K562 (cell line): ENCODE results near the gene ATAD3B. TPM values are rescaled to one million over a fixed set of nuclear protein-coding genes. Genes with fewer than 3 reads are reported as not detected.

ENCODE experiments used
- ATAC-seq: fragments of 200-7000 bp; cut with Tn5 transposase; 3 replicates; pipeline ENCODE4 v1.9.1; 2020; ENCODE audit warnings: moderate library complexity
- BruUV-seq: library from RNA; stranded (reverse); fragments of 400-500 nt; replicated peaks from 2 replicates; lab custom pipeline; 2021; lab: Mats Ljungman, UMichigan
- CTCF ChIA-PET: fragments of 300-600 bp; formaldehyde crosslinking; extraction: SDS; loops from one replicate; lab custom pipeline; 2021; ENCODE audit warnings: low intra/inter-chr PET ratio; lab: Yijun Ruan, JAX
- POLR2A ChIA-PET: fragments of 300-600, 350-650 bp; sonication (Branson Sonifier 250); formaldehyde crosslinking; extraction: SDS; loops from one replicate; lab custom pipeline; 2021; ENCODE audit warnings: antibody characterized with exemption, inconsistent platforms; lab: Yijun Ruan, JAX
- DNase-seq, 4 experiments: peaks; one replicate each; pipeline versions ENCODE4 v3.0.0 to v3.0.0-alpha.2; 2011 to 2018; ENCODE audit warnings: low spot score in 3 of 4, mixed read lengths in 3 of 4; ENCODE audit errors: extremely low read depth in 1 of 4
- FAIRE-seq: peaks from 2 replicates; lab custom pipeline; 2011; peaks lifted over from hg19 to GRCh38; lab: Jason Lieb, UNC
- H2AFZ ChIP-seq: 2 replicates; pipeline ENCODE4 v1.6.0; 2011; ENCODE audit warnings: low read depth, low read length, control low read depth, inconsistent platforms
- H3K27ac ChIP-seq: fragments of 200-600 bp; 3 replicates; pipeline ENCODE4 v1.8.0; 2011; ENCODE audit warnings: low read depth, mild to moderate bottlenecking, control low read depth, inconsistent platforms, low read length, moderate library complexity, mixed read lengths; ENCODE audit errors: extremely low read depth
- H3K27me3 ChIP-seq, 2 experiments: fragments of 300-600 bp in 1 of 2; 2 replicates in 1 of 2; 3 replicates in 1 of 2; pipeline versions ENCODE4 v1.6.0 to v1.8.0; 2011; ENCODE audit warnings: inconsistent platforms in 2 of 2, low read length in 2 of 2, mild to moderate bottlenecking in 1 of 2, mixed read lengths in 1 of 2, moderate library complexity in 1 of 2; ENCODE audit not compliant: control insufficient read depth in 2 of 2, insufficient read depth in 2 of 2
- H3K36me3 ChIP-seq: fragments of 300-600 bp; 3 replicates; pipeline ENCODE4 v1.8.0; 2011; ENCODE audit warnings: mild to moderate bottlenecking, low read length, inconsistent platforms; ENCODE audit not compliant: control insufficient read depth, insufficient read depth
- H3K4me1 ChIP-seq, 2 experiments: fragments of 200-600 bp in 1 of 2; replicated peaks in 1 of 2; 2 replicates in 1 of 2; 3 replicates in 1 of 2; pipeline versions ENCODE4 v1.5.1 to v1.8.0; 2011; ENCODE audit warnings: inconsistent platforms in 2 of 2, low read length in 2 of 2, mild to moderate bottlenecking in 1 of 2, mixed read lengths in 1 of 2, moderate library complexity in 1 of 2; ENCODE audit not compliant: control insufficient read depth in 2 of 2, insufficient read depth in 2 of 2
- H3K4me2 ChIP-seq: 2 replicates; pipeline ENCODE4 v1.6.1; 2011; ENCODE audit warnings: low read length, control low read depth, inconsistent platforms, mixed read lengths; ENCODE audit not compliant: insufficient read depth
- H3K4me3 ChIP-seq: fragments of 200-600 bp; sonication (generic), shearing (Covaris generic); 2 replicates; pipeline ENCODE4 v1.5.1; 2016; ENCODE audit warnings: control low read depth, inconsistent platforms
- H3K79me2 ChIP-seq: fragments of 200-600 bp; 3 replicates; pipeline ENCODE4 v1.8.0; 2011; ENCODE audit warnings: low read length, inconsistent platforms; ENCODE audit not compliant: control insufficient read depth, insufficient read depth
- H3K9ac ChIP-seq, 2 experiments: 2 replicates each; pipeline versions ENCODE4 v1.6.0 to v1.6.1; 2011; ENCODE audit warnings: low read depth in 2 of 2, low read length in 2 of 2, control low read depth in 1 of 2, inconsistent platforms in 1 of 2, mild to moderate bottlenecking in 1 of 2, mixed read lengths in 1 of 2; ENCODE audit not compliant: insufficient read depth in 1 of 2
- H3K9me1 ChIP-seq: one replicate; pipeline ENCODE4 v1.6.0; 2011; ENCODE audit warnings: inconsistent platforms, mild to moderate bottlenecking, low read length, moderate library complexity; ENCODE audit not compliant: control insufficient read depth, insufficient read depth
- H3K9me3 ChIP-seq: replicated peaks from 2 replicates; pipeline ENCODE4 v1.5.1; 2011; ENCODE audit warnings: low read depth, low read length, inconsistent platforms; ENCODE audit not compliant: control insufficient read depth, insufficient read depth
- H4K20me1 ChIP-seq: replicated peaks from 2 replicates; pipeline ENCODE4 v1.6.1; 2011; ENCODE audit warnings: low read length, inconsistent platforms, mixed read lengths; ENCODE audit not compliant: control insufficient read depth, insufficient read depth
- HNRNPL ChIP-seq: fragments of 200-400 bp; formaldehyde crosslinking; IDR thresholded peaks from 2 replicates; pipeline ENCODE4 v1.6.1; 2017; ENCODE audit warnings: low read depth, mild to moderate bottlenecking, low read length
- KHSRP ChIP-seq: fragments of 450-650 bp; IDR thresholded peaks from 2 replicates; pipeline ENCODE4 v1.6.1; 2017
- RBFOX2 ChIP-seq: fragments of 200-400 bp; formaldehyde crosslinking; IDR thresholded peaks from 2 replicates; pipeline ENCODE4 v1.6.1; 2017; ENCODE audit warnings: low read depth, mild to moderate bottlenecking, low read length, moderate library complexity
- SIX5 ChIP-seq, 2 experiments: IDR thresholded peaks; 2 replicates each; pipeline ENCODE4 v1.6.1; 2011; ENCODE audit warnings: low read length in 2 of 2, borderline replicate concordance in 1 of 2, low read depth in 1 of 2, mild to moderate bottlenecking in 1 of 2, moderate library complexity in 1 of 2; ENCODE audit not compliant: insufficient read depth in 1 of 2
- TCF3 ChIP-seq: sonication (generic); formaldehyde crosslinking; IDR thresholded peaks from 2 replicates; pipeline ENCODE4 v1.4.0; 2020; ENCODE audit warnings: mild to moderate bottlenecking, missing genetic modification reagents
- XRCC3 ChIP-seq: fragments of 450-650 bp; IDR thresholded peaks from 2 replicates; pipeline ENCODE4 v1.6.1; 2017; ENCODE audit warnings: mild to moderate bottlenecking, moderate library complexity
- WGBS: fragments of 100-300 bp; shearing (Covaris generic); methylation state at CpG from one replicate; pipeline ENCODE4 v1.1.6; 2016; ENCODE audit warnings: low coverage, mixed read lengths; ENCODE audit not compliant: insufficient coverage; ENCODE audit errors: missing lambda C conversion rate; 5-methylcytosine and 5-hydroxymethylcytosine counted together
- in situ Hi-C: fragments of 300-500 bp; cut with MboI; formaldehyde crosslinking; loops from 4 replicates; pipeline ENCODE4 v1.15.0; 2018; ENCODE audit warnings: inconsistent platforms, mixed read lengths
- intact Hi-C: fragments of 100-400 bp; cut with micrococcal nuclease; formaldehyde crosslinking; loops from 2 replicates; pipeline ENCODE4 v1.14.2; 2022
- polyA plus RNA-seq, 8 experiments: library from polyadenylated mRNA; depleted of rRNA in 4 of 8; stranded (reverse) in 5 of 8; unstranded in 3 of 8; fragments of >200 nt; fragmentation: Nextera tagmentation in 2 of 8; fragmentation: Illumina TruSeq in 1 of 8; extraction: Ambion mirVana in 2 of 8; extraction: Trizol in 1 of 8; gene quantifications; 2 replicates each; pipeline versions ENCODE4 v1.2.1 to v1.2.3, GENCODE V29; 2011 to 2014; ENCODE audit warnings: inconsistent platforms in 1 of 8, missing spikeins in 1 of 8
- total RNA-seq, 7 experiments: library from RNA; depleted of rRNA in 6 of 7; stranded (reverse); fragments of >200 nt in 6 of 7; fragmentation: Illumina TruSeq in 2 of 7; extraction: Trizol in 2 of 7; gene quantifications; 2 replicates each; pipeline versions ENCODE4 v1.2.1 to v1.2.3, GENCODE V29; 2011 to 2021; ENCODE audit warnings: low replicate concordance in 1 of 7
- TF ChIP-seq, protein P1 (sequence below): fragments of 200-800 bp; sonication (Bioruptor generic); IDR thresholded peaks from 2 replicates; pipeline ENCODE4 v1.6.1; 2017; ENCODE audit warnings: missing genetic modification characterization, missing compliant biosample characterization
- TF ChIP-seq, protein P2 (sequence below): fragments of 450-650 bp; IDR thresholded peaks from 2 replicates; pipeline ENCODE4 v1.7.1; 2018; ENCODE audit warnings: mild to moderate bottlenecking, low read depth; ENCODE audit not compliant: partially characterized antibody
- TF ChIP-seq, protein P3 (sequence below): fragments of 200-800 bp; sonication (Bioruptor generic); IDR thresholded peaks from 2 replicates; pipeline ENCODE4 v1.6.1; 2016; ENCODE audit warnings: missing genetic modification characterization, missing compliant biosample characterization

Gene ATAD3B
- total and polyA plus RNA-seq, 9 of the 15 experiments (the other 6 are each of a cell fraction or from before 2014, with no cell fraction given), result 0.07 to 113 (median 27.7) TPM

DNA sequence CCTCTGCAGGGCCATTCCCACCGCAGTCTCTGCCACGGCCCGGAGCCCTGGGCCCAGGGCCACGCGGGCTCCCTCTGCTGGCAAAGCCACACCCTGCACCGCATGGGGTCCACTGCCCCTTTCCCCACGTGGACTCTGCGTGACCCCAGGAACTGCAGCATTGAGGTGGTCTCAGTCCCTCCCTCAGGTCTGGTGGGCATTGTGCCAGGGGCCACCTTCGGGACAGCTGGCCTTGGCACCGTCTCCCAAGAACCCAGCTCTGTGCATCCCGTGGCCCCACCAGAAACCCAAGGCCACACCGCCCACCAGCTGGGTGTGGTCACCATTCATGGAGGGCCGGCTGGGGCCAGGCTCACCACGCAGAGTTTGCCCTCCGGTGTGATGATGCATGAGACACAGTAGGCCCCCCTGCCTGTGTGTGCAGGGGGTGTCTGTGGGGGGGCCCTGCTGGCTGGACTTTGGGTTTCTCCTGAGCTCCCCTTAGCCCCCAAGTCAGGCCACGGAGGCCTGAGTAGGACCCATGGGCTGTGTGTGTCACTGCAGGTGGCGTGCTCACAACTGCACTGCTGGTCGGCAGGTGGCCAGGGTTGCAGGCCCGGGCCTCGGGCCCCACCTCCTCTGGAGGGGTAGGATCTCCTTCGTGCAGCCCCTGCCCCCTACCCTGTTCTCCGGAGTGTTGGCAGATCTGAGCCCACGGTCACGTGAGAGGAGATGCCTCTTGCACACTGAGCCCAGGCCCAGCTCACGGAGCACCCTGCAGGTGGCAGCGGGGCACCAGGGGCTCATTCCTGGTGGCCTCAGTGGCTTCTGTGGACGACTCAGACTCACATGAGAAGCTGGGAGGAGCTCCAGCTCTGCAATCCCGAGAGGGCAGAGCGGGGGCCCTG lies 30.3 kb upstream of the ATAD3B start:
- POLR2A ChIA-PET, result interaction anchor here (0.5 to 2.0 kb wide), 4 partner anchors 14 to 128 kb away, joined by 3 to 5 read pairs (median 4); no protein-coding TSS in a partner anchor
- Histone ChIP-seq H3K27me3 (no peaks in the 10 kb centered on the region), H3K27ac (no peak overlapping the region), H3K9me3 (no peaks in the 10 kb centered on the region), H3K9me1 (no peaks in the 10 kb centered on the region), H3K4me2 (peak overlapping the region; percentile 68), H3K36me3 (no peaks in the 10 kb centered on the region), H2AFZ (peak overlapping the region; percentile 89), H3K9ac (peak overlapping the region in 1 of 2 experiments; percentile 84; a peak in 3 of 4 replicates), H3K4me1 (peaks cover 7 to 69% of the 10 kb centered on the region in 2 experiments; a peak in 4 of 5 replicates), H3K4me3 (no peak overlapping the region), H4K20me1 (no peaks in the 10 kb centered on the region), H3K79me2 (no peaks in the 10 kb centered on the region)
- peak; percentile 82 to 94 (median 94) for DNase-seq
- in situ Hi-C loops, result no loop called here
- peak; percentile 88 for FAIRE-seq
- 37% methylated on average over 29 of the region's 29 CpGs for WGBS
- BruUV-seq, result no TSS peak
- peak; percentile 96 for ATAC-seq
- intact Hi-C loops, result loop anchor here (2.0 kb wide), 1 partner anchor 34 kb away; the partner anchor contains the start of gene MRPL20
- CTCF ChIA-PET, result interaction anchor here (0.9 kb wide), 1 partner anchor 42 kb away, joined by 3 read pairs; the partner anchor contains the start of gene CCNL2
- TF ChIP-seq, protein P1, sequence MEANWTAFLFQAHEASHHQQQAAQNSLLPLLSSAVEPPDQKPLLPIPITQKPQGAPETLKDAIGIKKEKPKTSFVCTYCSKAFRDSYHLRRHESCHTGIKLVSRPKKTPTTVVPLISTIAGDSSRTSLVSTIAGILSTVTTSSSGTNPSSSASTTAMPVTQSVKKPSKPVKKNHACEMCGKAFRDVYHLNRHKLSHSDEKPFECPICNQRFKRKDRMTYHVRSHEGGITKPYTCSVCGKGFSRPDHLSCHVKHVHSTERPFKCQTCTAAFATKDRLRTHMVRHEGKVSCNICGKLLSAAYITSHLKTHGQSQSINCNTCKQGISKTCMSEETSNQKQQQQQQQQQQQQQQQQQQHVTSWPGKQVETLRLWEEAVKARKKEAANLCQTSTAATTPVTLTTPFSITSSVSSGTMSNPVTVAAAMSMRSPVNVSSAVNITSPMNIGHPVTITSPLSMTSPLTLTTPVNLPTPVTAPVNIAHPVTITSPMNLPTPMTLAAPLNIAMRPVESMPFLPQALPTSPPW, result peak; percentile 49; the same call in 1 of the 2 replicates
- TF ChIP-seq RBFOX2, result peak; percentile 31; the same call in 1 of the 2 replicates
- no peak for TF ChIP-seq KHSRP
- TF ChIP-seq XRCC3, result no peak
- TF ChIP-seq TCF3, result peak; percentile 37
- TF ChIP-seq, protein P2, sequence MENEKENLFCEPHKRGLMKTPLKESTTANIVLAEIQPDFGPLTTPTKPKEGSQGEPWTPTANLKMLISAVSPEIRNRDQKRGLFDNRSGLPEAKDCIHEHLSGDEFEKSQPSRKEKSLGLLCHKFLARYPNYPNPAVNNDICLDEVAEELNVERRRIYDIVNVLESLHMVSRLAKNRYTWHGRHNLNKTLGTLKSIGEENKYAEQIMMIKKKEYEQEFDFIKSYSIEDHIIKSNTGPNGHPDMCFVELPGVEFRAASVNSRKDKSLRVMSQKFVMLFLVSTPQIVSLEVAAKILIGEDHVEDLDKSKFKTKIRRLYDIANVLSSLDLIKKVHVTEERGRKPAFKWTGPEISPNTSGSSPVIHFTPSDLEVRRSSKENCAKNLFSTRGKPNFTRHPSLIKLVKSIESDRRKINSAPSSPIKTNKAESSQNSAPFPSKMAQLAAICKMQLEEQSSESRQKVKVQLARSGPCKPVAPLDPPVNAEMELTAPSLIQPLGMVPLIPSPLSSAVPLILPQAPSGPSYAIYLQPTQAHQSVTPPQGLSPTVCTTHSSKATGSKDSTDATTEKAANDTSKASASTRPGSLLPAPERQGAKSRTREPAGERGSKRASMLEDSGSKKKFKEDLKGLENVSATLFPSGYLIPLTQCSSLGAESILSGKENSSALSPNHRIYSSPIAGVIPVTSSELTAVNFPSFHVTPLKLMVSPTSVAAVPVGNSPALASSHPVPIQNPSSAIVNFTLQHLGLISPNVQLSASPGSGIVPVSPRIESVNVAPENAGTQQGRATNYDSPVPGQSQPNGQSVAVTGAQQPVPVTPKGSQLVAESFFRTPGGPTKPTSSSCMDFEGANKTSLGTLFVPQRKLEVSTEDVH, result no peak
- TF ChIP-seq HNRNPL, result 0 out of 2 replicates have a peak, but pooled peaks have one; percentile 36
- TF ChIP-seq SIX5 (IDR thresholded peaks at IDR 0.05; ENCODE audit: borderline replicate concordance in 1 of 2, insufficient read depth in 1 of 2, low read depth in 1 of 2, low read length in 2 of 2), result no peak
- TF ChIP-seq, protein P3, sequence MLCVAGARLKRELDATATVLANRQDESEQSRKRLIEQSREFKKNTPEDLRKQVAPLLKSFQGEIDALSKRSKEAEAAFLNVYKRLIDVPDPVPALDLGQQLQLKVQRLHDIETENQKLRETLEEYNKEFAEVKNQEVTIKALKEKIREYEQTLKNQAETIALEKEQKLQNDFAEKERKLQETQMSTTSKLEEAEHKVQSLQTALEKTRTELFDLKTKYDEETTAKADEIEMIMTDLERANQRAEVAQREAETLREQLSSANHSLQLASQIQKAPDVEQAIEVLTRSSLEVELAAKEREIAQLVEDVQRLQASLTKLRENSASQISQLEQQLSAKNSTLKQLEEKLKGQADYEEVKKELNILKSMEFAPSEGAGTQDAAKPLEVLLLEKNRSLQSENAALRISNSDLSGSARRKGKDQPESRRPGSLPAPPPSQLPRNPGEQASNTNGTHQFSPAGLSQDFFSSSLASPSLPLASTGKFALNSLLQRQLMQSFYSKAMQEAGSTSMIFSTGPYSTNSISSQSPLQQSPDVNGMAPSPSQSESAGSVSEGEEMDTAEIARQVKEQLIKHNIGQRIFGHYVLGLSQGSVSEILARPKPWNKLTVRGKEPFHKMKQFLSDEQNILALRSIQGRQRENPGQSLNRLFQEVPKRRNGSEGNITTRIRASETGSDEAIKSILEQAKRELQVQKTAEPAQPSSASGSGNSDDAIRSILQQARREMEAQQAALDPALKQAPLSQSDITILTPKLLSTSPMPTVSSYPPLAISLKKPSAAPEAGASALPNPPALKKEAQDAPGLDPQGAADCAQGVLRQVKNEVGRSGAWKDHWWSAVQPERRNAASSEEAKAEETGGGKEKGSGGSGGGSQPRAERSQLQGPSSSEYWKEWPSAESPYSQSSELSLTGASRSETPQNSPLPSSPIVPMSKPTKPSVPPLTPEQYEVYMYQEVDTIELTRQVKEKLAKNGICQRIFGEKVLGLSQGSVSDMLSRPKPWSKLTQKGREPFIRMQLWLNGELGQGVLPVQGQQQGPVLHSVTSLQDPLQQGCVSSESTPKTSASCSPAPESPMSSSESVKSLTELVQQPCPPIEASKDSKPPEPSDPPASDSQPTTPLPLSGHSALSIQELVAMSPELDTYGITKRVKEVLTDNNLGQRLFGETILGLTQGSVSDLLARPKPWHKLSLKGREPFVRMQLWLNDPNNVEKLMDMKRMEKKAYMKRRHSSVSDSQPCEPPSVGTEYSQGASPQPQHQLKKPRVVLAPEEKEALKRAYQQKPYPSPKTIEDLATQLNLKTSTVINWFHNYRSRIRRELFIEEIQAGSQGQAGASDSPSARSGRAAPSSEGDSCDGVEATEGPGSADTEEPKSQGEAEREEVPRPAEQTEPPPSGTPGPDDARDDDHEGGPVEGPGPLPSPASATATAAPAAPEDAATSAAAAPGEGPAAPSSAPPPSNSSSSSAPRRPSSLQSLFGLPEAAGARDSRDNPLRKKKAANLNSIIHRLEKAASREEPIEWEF (CRISPR knock-in tag), result no peak
